Activated naive CD4-positive, alpha-beta T cell treated with anti-CD3 and anti-CD28 coated beads, Interleukin-2, amount 10 ng/mL, durations not matched to agents 7 days and 5 days (primary cell): Measurements from ENCODE around the gene DSC1.
A peak's percentile ranks its signal among the peaks of the same experiment; 100 is the strongest.

ENCODE experiments used
- CTCF ChIA-PET: fragments of 350-600 bp; sonication (Branson Sonifier 250); formaldehyde crosslinking; loops from one replicate; lab custom pipeline; 2021; ENCODE audit warnings: antibody characterized with exemption; lab: Charles Lee
- DNase-seq: peaks from one replicate; pipeline ENCODE4 v3.0.0-alpha.2; 2020
- H3K27ac Mint-ChIP-seq: one replicate; pipeline ENCODE4 v1.8.0; 2021; ENCODE audit warnings: mild to moderate bottlenecking, moderate library complexity, mixed read lengths
- H3K27me3 Mint-ChIP-seq: one replicate; pipeline ENCODE4 v1.8.0; 2021; ENCODE audit warnings: mild to moderate bottlenecking, mixed read lengths
- H3K36me3 Mint-ChIP-seq: one replicate; pipeline ENCODE4 v1.8.0; 2021; ENCODE audit warnings: mixed read lengths
- H3K4me1 Mint-ChIP-seq: one replicate; pipeline ENCODE4 v1.8.0; 2021; ENCODE audit warnings: mixed read lengths
- H3K4me3 Mint-ChIP-seq: one replicate; pipeline ENCODE4 v1.8.0; 2021; ENCODE audit warnings: mild to moderate bottlenecking, moderate library complexity, mixed read lengths
- H3K9me3 Mint-ChIP-seq: one replicate; pipeline ENCODE4 v1.8.0; 2021; ENCODE audit warnings: mixed read lengths

Gene DSC1

DNA sequence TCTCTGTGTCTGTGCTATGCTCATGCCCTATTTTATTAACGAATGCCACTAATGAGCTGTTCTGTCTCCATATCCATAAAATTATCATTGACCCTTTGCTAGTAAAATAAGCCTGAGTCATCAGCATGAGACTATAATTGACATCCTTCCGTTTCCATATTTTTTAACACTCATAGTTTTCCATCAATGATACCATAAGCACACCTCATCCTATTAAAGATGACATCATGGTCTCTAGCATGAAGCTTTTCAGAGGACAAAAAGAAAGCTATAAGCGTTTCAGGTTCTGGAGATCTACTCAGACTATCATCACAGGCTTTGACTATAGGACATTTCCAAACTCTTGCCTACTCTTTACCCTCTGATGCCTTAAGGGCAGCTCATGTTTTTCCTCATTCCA, 59.2 kb downstream of the DSC1 start:
- H3K27me3 Mint-ChIP-seq = peaks cover 29% of the 10 kb centered on the region
- no peaks in the 10 kb centered on the region for H3K9me3 Mint-ChIP-seq
- DNase-seq = no peak
- no peak overlapping the region for H3K27ac Mint-ChIP-seq
- CTCF ChIA-PET = no interaction called here
- no peak overlapping the region for H3K4me3 Mint-ChIP-seq
- no peaks in the 10 kb centered on the region for H3K4me1 Mint-ChIP-seq
- H3K36me3 Mint-ChIP-seq = no peaks in the 10 kb centered on the region

DNA sequence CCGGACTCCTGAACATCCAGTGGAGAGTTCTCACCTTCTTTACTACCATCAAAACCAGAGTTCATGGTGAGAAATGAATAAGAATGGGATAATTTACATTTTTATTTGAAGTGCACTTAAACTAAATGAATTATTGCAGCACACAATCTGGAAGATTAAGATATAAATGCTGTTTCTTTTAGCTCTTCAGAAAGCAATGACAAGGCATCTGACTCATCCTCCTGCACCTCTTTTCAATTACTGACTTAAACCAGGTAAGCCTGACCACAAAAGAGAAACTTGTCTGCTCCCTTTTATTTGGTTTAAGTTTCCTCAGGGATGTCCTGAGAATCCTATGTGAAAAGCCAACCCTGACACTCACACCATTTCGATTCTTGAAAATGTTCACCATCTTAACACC, 59.7 kb downstream of the DSC1 start:
- Mint-ChIP-seq H3K27ac (no peak overlapping the region), H3K36me3 (no peaks in the 10 kb centered on the region), H3K27me3 (peaks cover 29% of the 10 kb centered on the region), H3K9me3 (no peaks in the 10 kb centered on the region), H3K4me1 (no peaks in the 10 kb centered on the region), H3K4me3 (no peak overlapping the region)
- CTCF ChIA-PET = no interaction called here
- DNase-seq = no peak

DNA sequence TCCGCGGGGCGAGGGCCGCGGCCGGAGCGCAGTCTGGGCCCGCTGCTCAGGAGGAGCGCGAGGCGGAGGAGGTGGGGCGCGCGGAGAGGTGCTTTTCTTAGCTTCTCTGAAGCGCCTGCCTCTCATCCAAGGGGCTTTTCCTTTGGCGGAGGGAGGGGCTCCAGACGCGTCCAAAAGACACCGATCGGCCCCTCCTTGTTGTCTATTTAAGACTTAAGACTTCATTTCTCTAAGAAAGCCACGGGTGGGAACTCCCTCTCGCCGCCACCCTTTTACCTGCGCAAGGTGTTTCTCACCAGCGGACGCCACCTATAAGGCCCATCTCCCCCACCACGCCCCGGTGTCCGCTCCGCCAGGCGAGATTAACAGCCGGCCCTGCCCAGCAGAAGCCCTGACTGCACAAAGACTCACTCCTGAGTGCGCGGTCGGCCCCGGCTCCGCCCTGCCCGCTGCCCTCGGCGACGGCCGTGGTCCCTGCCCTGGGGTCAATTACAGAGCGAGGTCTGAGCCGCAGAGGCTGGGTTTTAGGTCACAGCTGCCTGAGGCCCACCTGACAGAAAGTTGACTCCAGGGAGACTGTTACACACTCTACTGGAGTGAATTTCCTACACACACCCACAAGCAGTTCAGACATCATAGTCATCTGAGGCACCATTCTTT, 60.5 kb downstream of the DSC1 start, which contains the start of gene DSC2:
DSC2 (minus strand) TSS at position 397 of the 660 bp plus-strand sequence. CDS start 450 bp downstream, outside the sequence.
- Mint-ChIP-seq H3K27me3 (peaks cover 29% of the 10 kb centered on the region), H3K4me1 (no peaks in the 10 kb centered on the region), H3K9me3 (no peaks in the 10 kb centered on the region), H3K4me3 (peak within 1 kb of the TSS; percentile 39), H3K27ac (no peak within 1 kb of the TSS), H3K36me3 (no peaks in the 10 kb centered on the region)
- no peak for DNase-seq
- CTCF ChIA-PET = no interaction called here

DNA sequence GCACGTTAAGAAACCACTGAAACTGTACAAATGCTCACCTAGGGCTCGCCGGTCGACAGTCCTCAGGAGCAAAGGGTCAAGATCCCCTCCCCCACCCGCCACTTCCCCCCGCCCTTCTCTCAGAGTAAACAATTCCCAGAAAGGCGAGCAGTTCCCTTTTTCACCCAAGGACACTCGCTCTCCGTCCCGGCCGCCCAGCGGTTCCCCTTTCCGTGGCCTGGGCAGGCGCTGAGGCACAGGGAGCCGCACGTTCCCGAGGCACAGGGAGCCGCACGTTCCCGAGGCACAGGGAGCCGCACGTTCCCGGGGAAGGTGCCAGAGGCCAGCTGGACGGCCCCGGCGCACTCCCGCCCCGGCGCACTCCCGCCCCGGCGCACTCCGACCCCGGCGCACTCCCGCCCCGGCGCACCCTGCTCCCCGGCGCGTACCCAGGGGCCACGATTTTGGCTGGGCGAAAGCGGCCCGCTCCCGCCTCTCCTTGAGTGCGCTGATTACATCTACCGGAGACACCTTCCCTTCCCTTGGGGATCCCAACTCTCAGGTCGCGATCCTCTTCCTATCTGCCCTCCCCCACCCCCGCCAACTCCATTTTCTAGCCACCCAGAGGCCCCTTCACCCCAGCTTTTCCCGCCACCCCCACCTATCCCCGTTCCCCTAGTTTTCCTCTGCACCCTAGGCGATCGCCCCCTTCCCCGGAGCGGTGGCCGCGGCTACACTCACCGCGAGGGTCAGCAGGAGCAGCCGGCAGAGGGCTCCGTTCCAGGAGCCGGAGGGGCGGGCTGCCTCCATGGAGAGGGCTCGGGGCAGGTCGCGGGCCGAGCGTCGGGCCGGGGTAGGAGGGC, 61.3 kb downstream of the DSC1 start:
- DNase-seq = no peak
- no peaks in the 10 kb centered on the region for H3K4me1 Mint-ChIP-seq
- no peaks in the 10 kb centered on the region for H3K36me3 Mint-ChIP-seq
- H3K27me3 Mint-ChIP-seq = peaks cover 29% of the 10 kb centered on the region
- CTCF ChIA-PET = no interaction called here
- H3K4me3 Mint-ChIP-seq = peak overlapping the region; percentile 39
- no peak overlapping the region for H3K27ac Mint-ChIP-seq
- no peaks in the 10 kb centered on the region for H3K9me3 Mint-ChIP-seq

DNA sequence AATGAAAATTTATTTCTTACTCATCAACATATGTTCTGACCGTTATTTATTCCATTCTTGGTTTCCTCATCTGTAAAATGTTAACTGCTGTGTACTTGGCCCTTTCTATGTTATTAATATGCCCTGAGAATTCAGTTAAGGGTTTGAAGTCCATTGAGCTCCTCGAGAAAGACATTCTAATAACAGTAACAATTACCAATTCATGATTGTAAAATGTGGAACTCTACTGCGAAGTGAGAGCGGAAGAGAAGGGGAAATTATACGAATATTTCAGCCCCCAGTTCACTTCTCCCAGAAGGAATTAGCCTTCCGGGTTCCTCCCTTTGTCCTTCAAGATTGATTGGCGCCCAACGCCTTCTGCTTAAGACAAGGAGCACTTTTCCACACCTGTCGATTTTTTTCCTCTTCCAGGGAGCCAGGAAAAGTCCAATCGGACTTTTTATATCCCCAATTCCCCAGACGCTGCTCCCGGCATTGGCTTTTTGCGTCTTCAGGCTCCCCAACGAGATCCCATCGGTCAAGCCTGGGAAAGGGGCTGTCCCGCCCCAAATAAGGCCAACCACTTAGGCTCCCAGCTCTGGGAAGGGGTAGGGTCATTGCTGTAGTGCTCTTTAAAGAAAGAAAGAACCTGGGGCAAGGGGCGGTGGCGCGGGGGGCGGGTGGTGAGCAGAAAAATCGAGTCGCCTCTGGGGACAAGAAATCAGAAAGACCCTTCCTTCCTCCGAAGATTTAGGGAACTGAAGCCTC, 62.0 kb downstream of the DSC1 start:
- Mint-ChIP-seq H3K4me1 (no peaks in the 10 kb centered on the region), H3K9me3 (no peaks in the 10 kb centered on the region), H3K36me3 (no peaks in the 10 kb centered on the region), H3K4me3 (peak overlapping the region; percentile 39), H3K27me3 (peaks cover 29% of the 10 kb centered on the region), H3K27ac (no peak overlapping the region)
- no peak for DNase-seq
- CTCF ChIA-PET = no interaction called here

DNA sequence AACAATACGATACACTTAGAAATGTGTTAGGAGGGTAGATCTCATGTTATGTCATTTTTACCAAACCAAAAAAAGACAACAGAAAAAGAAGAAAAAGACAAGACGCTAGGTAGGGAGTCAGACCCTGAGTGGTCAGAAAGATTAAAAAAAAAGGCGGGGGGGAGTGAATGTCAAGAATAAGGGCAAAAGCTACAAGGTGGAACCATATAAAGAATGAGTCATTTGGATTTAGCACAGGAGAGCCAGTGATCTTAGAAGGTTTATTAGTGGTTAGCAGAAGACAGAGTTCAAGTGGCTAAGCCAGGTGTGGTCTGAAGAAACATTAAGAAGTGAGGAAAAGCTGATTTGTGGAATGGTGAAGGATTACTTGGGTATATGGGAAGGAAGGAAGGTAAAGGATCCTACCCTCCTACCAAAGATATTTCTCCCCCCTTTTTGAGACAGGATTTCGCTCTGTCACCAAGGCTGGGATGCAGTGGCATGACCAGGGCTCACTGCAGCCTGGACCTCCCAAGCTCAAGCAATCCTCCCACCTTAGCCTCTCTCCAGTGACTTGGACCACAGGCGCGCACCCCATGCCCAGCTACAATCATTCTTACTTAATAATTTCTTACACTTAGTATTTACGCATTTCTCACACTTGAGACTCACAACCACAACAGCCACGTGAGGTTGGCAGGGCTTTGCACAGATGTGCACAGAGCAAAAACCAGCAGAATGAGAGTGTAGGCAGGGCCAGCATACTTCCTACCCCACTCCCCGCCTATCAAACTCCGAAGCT, 63.0 kb downstream of the DSC1 start:
- H3K36me3 Mint-ChIP-seq = no peaks in the 10 kb centered on the region
- no peak overlapping the region for H3K4me3 Mint-ChIP-seq
- no peak overlapping the region for H3K27ac Mint-ChIP-seq
- no peaks in the 10 kb centered on the region for H3K4me1 Mint-ChIP-seq
- peaks cover 29% of the 10 kb centered on the region for H3K27me3 Mint-ChIP-seq
- no peak for DNase-seq
- H3K9me3 Mint-ChIP-seq = no peaks in the 10 kb centered on the region
- CTCF ChIA-PET = no interaction called here

DNA sequence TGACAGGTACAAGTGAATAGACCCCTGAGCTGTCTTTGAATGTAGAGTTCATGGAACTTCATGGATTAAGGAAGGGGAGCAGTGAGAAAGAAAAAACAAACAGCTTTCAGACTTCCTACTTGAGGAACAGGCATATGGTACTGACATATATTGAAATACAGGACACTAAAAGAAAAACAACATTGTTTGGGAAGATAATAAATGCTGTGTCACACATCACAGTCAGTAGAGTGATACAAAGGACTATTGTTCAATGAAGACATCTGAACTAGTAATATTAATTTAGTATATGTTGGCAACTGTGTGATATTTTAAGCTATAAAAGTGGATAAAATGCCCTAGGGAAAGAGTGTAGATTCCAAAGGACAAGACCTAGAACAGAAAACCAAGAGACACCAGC, 63.8 kb downstream of the DSC1 start:
- CTCF ChIA-PET = no interaction called here
- Mint-ChIP-seq H3K36me3 (no peaks in the 10 kb centered on the region), H3K4me1 (no peaks in the 10 kb centered on the region), H3K27me3 (peaks cover 29% of the 10 kb centered on the region), H3K27ac (no peak overlapping the region), H3K9me3 (no peaks in the 10 kb centered on the region), H3K4me3 (no peak overlapping the region)
- DNase-seq = no peak

DNA sequence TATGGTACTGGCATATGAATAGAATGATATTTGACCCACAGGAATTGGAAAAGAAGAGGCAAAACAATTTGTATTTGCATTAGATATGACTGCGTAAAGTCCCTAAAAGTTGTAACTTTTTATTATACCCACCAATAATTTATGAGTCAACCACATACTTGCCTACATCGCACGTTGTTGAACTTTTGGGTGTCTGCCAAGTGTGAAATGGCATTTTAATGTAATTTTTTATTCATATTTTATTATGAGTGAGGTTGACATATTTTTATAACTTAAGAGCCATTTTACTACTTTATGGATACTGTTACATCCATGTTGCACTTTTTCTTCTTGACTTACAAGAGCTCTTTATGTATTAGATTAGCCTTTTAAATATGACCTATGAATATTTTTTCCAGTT, 65.0 kb downstream of the DSC1 start:
- no peaks in the 10 kb centered on the region for H3K4me1 Mint-ChIP-seq
- CTCF ChIA-PET = no interaction called here
- DNase-seq = no peak
- H3K36me3 Mint-ChIP-seq = no peaks in the 10 kb centered on the region
- no peak overlapping the region for H3K4me3 Mint-ChIP-seq
- H3K9me3 Mint-ChIP-seq = no peaks in the 10 kb centered on the region
- H3K27me3 Mint-ChIP-seq = peaks cover 29% of the 10 kb centered on the region
- H3K27ac Mint-ChIP-seq = no peak overlapping the region

DNA sequence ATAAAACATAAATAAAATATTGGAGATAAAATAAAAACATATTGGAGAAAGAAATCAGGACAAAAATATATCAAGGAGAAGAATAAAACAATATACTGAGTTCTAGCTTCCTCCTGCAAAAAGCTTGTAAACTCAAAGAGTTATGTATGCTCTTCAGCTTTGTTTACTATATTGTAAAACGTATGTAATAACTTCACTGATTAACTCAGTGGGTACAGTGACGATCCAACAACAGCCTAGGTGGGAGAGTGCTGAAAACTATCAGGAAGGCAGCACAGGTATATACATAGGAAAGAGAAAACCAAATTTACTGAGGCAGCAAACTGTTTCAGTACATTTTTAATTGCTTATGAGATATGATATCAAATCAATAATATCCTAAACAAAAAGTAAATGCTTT, 68.8 kb downstream of the DSC1 start:
- H3K4me1 Mint-ChIP-seq = no peaks in the 10 kb centered on the region

DNA sequence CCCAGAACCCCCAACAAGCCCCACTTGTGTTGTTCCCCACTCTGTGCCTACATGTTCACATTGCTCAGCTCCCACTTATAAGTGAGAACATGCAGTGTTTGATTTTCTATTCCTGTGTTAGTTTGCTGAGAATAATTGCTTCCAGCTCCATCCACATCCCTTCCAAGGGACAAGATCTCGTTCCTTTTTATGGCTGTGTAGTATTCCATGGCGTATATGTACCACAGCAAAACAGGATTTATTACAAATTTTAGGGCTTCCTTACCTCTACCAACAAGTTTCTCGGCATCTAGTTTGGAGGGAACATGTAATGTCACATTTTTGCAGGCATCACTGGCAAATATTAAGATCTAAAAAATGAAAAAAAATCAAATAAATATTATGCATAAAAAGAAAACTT, 69.4 kb downstream of the DSC1 start:
- CTCF ChIA-PET = no interaction called here
- H3K4me1 Mint-ChIP-seq = no peaks in the 10 kb centered on the region
- H3K4me3 Mint-ChIP-seq = no peak overlapping the region
- no peaks in the 10 kb centered on the region for H3K9me3 Mint-ChIP-seq
- no peaks in the 10 kb centered on the region for H3K27me3 Mint-ChIP-seq
- H3K27ac Mint-ChIP-seq = no peak overlapping the region
- H3K36me3 Mint-ChIP-seq = no peaks in the 10 kb centered on the region
- no peak for DNase-seq

More for the DNA sequence above, 68.8 kb downstream of the DSC1 start:
- H3K9me3 Mint-ChIP-seq = no peaks in the 10 kb centered on the region
- no peak overlapping the region for H3K4me3 Mint-ChIP-seq
- H3K36me3 Mint-ChIP-seq = no peaks in the 10 kb centered on the region
- DNase-seq = no peak
- no peak overlapping the region for H3K27ac Mint-ChIP-seq
- CTCF ChIA-PET = no interaction called here
- H3K27me3 Mint-ChIP-seq = no peaks in the 10 kb centered on the region

DNA sequence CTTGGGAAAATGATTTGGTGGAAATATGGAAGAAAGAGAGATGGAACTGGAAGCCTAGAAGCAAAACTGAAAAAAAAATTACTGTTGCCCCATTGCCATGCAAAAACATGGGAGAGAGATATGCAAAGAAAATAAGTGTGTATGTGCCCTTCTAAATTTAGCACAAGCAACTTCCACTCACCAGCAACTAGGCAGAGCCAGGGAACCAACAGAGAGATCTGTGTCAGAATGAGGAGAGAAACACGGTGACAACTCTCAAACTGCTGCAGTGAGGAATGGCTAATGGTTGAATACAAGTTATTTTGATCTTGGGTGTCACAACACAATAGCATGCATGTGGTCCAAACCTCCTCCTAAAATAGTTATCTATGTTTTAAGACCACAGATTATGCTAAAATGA, 71.3 kb downstream of the DSC1 start:
- Mint-ChIP-seq H3K9me3 (no peaks in the 10 kb centered on the region), H3K36me3 (no peaks in the 10 kb centered on the region), H3K27ac (no peak overlapping the region), H3K4me1 (no peaks in the 10 kb centered on the region), H3K4me3 (no peak overlapping the region), H3K27me3 (no peaks in the 10 kb centered on the region)
- no peak for DNase-seq
- CTCF ChIA-PET = no interaction called here

DNA sequence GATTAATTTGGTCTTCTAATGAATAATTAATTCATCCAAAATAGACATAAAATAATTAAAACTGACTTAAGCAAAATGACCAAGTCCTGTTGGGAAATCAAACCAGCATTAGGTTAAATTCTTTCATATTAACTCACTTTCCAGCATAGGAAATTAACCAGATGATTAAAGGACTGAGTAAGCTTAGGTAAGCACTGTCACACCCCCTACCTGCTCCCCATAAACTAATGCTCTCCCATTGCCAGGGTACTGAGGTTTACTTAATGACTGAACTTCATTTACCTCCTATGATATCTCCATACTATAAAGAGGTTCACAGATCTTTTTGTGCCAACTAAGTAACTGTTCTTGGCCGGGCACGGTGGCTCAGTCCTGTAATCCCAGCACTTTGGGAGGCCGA, 74.1 kb downstream of the DSC1 start:
- Mint-ChIP-seq H3K27me3 (no peaks in the 10 kb centered on the region), H3K9me3 (no peaks in the 10 kb centered on the region), H3K4me1 (no peaks in the 10 kb centered on the region), H3K36me3 (no peaks in the 10 kb centered on the region), H3K27ac (no peak overlapping the region), H3K4me3 (no peak overlapping the region)
- CTCF ChIA-PET = no interaction called here
- DNase-seq = no peak

DNA sequence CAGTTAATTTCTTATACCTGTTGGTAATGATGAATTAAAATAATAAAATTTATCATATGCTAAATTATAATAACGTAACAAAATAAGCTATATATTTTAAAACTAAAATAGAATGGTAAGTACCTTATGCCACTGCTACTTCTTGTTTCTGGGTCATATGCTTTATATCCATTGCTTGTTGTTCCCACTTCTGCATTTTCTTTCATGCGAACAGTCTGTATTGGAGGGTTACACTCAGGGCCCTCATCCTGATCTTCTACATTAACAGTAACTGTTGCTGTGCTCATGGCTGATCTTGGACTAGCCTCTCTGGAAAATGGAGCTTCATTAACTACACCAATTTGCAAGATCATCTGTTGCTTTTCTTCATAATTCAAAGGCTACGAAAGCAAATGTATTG, 82.7 kb downstream of the DSC1 start:
- Mint-ChIP-seq H3K36me3 (no peaks in the 10 kb centered on the region), H3K27me3 (no peaks in the 10 kb centered on the region), H3K4me3 (no peak overlapping the region), H3K9me3 (peaks cover 4% of the 10 kb centered on the region), H3K4me1 (no peaks in the 10 kb centered on the region), H3K27ac (no peak overlapping the region)
- DNase-seq = no peak
- CTCF ChIA-PET = no interaction called here
